ENCODE measurements around the gene CYYR1.
"Not testable (repeated sequence)": the region's sequence is repeated elsewhere in the genome, so short reads cannot be mapped to it uniquely, and the experiment has no call there.

Gene CYYR1

DNA sequence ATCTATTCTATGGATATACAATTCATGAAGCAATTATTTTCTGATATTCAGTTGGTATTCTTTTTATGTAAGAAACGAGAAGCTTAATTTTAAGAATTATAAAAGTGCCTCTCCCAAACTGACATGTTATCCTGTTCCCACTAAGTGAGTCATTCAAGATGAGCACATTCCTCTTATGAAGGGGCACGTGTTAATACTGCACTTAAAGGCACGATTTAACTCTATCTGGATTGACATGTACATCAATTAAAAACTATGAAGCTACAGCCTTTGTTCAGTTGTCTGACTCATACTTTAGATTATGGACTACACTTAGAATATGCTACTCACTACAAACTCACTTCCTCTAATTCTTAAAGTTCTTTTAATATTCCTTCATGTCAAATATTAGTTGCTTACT is 111.6 kb downstream of the CYYR1 start:
- TF ChIP-seq ZFP3 (CRISPR knock-in tag; IDR thresholded peaks at IDR 0.05): no peak
- TF ChIP-seq ZFP30 (CRISPR knock-in tag; IDR thresholded peaks at IDR 0.05): no peak
- no peak for TF ChIP-seq ISL1 (CRISPR knock-in tag; IDR thresholded peaks at IDR 0.05)
- TF ChIP-seq, protein P1, sequence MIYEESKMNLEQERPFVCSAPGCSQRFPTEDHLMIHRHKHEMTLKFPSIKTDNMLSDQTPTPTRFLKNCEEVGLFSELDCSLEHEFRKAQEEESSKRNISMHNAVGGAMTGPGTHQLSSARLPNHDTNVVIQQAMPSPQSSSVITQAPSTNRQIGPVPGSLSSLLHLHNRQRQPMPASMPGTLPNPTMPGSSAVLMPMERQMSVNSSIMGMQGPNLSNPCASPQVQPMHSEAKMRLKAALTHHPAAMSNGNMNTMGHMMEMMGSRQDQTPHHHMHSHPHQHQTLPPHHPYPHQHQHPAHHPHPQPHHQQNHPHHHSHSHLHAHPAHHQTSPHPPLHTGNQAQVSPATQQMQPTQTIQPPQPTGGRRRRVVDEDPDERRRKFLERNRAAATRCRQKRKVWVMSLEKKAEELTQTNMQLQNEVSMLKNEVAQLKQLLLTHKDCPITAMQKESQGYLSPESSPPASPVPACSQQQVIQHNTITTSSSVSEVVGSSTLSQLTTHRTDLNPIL (CRISPR knock-in tag; IDR thresholded peaks at IDR 0.05; ENCODE audit: low read depth): no peak
- no peak for TF ChIP-seq TCF4 (CRISPR knock-in tag; IDR thresholded peaks at IDR 0.05; ENCODE audit: borderline replicate concordance)
- no peak for TF ChIP-seq PPARA (CRISPR knock-in tag; IDR thresholded peaks at IDR 0.05; ENCODE audit: borderline replicate concordance)
- TF ChIP-seq ZNF565 (CRISPR knock-in tag; conservative IDR thresholded peaks at IDR 0.05; ENCODE audit: low read depth): no peak
- TF ChIP-seq ZNF8 (CRISPR knock-in tag; IDR thresholded peaks at IDR 0.05): no peak
- TF ChIP-seq ESRRG (CRISPR knock-in tag; IDR thresholded peaks at IDR 0.05): no peak
- TF ChIP-seq OSR1 (CRISPR knock-in tag; IDR thresholded peaks at IDR 0.05): no peak
- TF ChIP-seq, protein P2, sequence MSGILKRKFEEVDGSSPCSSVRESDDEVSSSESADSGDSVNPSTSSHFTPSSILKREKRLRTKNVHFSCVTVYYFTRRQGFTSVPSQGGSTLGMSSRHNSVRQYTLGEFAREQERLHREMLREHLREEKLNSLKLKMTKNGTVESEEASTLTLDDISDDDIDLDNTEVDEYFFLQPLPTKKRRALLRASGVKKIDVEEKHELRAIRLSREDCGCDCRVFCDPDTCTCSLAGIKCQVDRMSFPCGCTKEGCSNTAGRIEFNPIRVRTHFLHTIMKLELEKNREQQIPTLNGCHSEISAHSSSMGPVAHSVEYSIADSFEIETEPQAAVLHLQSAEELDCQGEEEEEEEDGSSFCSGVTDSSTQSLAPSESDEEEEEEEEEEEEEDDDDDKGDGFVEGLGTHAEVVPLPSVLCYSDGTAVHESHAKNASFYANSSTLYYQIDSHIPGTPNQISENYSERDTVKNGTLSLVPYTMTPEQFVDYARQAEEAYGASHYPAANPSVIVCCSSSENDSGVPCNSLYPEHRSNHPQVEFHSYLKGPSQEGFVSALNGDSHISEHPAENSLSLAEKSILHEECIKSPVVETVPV (CRISPR knock-in tag; IDR thresholded peaks at IDR 0.05): no peak
- no peak for TF ChIP-seq TOX (CRISPR knock-in tag; IDR thresholded peaks at IDR 0.05; ENCODE audit: borderline replicate concordance)
- no peak for TF ChIP-seq PATZ1 (CRISPR knock-in tag; IDR thresholded peaks at IDR 0.05; ENCODE audit: borderline replicate concordance)
- no peak for TF ChIP-seq POU6F1 (CRISPR knock-in tag; IDR thresholded peaks at IDR 0.05; ENCODE audit: borderline replicate concordance, low read depth)
- no peak for TF ChIP-seq CSDC2 (CRISPR knock-in tag; IDR thresholded peaks at IDR 0.05)
- ATAC-seq: no peak

- no peak for ATAC-seq
- TF ChIP-seq ZC3H10 (CRISPR knock-in tag; IDR thresholded peaks at IDR 0.05) (no peak), GLIS3 (CRISPR knock-in tag; IDR thresholded peaks at IDR 0.05) (no peak), ZFP3 (CRISPR knock-in tag; IDR thresholded peaks at IDR 0.05) (no peak), SNAI2 (CRISPR knock-in tag; IDR thresholded peaks at IDR 0.05) (no peak), TOX (CRISPR knock-in tag; IDR thresholded peaks at IDR 0.05; ENCODE audit: borderline replicate concordance) (no peak), ZFP30 (CRISPR knock-in tag; IDR thresholded peaks at IDR 0.05) (no peak), ESRRG (CRISPR knock-in tag; IDR thresholded peaks at IDR 0.05) (no peak), ZNF8 (CRISPR knock-in tag; IDR thresholded peaks at IDR 0.05) (no peak), TSHZ2 (CRISPR knock-in tag; IDR thresholded peaks at IDR 0.05) (no peak)
These were observed 112.5 kb downstream of the CYYR1 start for GRCh38 chr21:26460621-26461020.

- not testable (repeated sequence) for ATAC-seq
These were observed 114.2 kb downstream of the CYYR1 start for GRCh38 chr21:26458854-26459253.

DNA sequence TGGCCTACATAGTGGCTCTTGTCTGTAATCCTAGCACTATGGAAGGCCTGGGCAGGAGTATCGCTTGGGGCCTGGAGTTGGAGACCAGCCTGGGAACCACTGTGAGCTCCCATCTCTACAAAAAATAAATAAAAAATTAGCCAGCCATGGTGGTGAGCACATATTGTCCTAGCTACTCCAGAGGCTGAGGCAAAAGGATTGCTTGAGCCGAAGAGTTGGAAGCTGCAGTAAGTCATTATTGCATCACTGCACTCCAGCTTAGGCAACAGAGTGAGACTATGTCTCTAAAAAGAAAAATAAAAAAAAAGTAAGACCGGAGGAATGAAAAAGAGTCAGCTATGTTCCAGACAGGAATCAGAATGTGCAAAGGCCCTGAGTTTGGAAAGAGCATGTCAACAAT is 115.3 kb downstream of the CYYR1 start:
- TF ChIP-seq ZC3H10 (CRISPR knock-in tag; IDR thresholded peaks at IDR 0.05): no peak
- TF ChIP-seq, protein P2 (CRISPR knock-in tag; IDR thresholded peaks at IDR 0.05): no peak
- no peak for TF ChIP-seq ZNF565 (CRISPR knock-in tag; conservative IDR thresholded peaks at IDR 0.05; ENCODE audit: low read depth)
- TF ChIP-seq ZFP30 (CRISPR knock-in tag; IDR thresholded peaks at IDR 0.05): no peak
- no peak for ATAC-seq

Measured in SK-N-SH treated with all-trans-retinoic acid at 6 μM for 48 hours (cell line).